Breast epithelium (tissue), 4 donors: ENCODE measurements around the gene TUBA1C. TPM values are rescaled to one million over a fixed set of nuclear protein-coding genes. Genes with fewer than 3 reads are reported as not detected.
"Not testable (repeated sequence)": the region's sequence is repeated elsewhere in the genome, so short reads cannot be mapped to it uniquely, and the experiment has no call there.

Experiments
- DNase-seq, 2 donors: peaks; one replicate each; pipeline ENCODE4 v3.0.0-alpha.2; 2019; ENCODE audit warnings: low spot score in 2 of 2
- H3K27ac ChIP-seq, 2 donors: fragments of 200-600 bp; sonication (generic) in 1 of 2; one replicate each; pipeline ENCODE4 v1.5.1; 2016 to 2019; ENCODE audit warnings: mild to moderate bottlenecking in 1 of 2
- H3K27me3 ChIP-seq, 2 donors: fragments of 200-600 bp; sonication (generic) in 1 of 2; one replicate each; pipeline versions ENCODE4 v1.5.1 to v1.6.0; 2017 to 2019; ENCODE audit warnings: control low read depth in 1 of 2, mild to moderate bottlenecking in 1 of 2
- H3K36me3 ChIP-seq: fragments of 200-600 bp; one replicate; pipeline ENCODE4 v1.5.1; 2019
- H3K4me1 ChIP-seq, 2 donors: fragments of 200-600 bp; sonication (generic); one replicate each; pipeline ENCODE4 v1.5.1; 2016 to 2019; ENCODE audit warnings: control low read depth in 1 of 2
- H3K4me3 ChIP-seq, 3 donors: fragments of 200-600 bp; sonication (generic); 1 replicate in 2 of 3; 2 replicates in 1 of 3; pipeline ENCODE4 v1.5.1; 2016 to 2019; ENCODE audit warnings: mild to moderate bottlenecking in 3 of 3, moderate library complexity in 2 of 3
- H3K9me3 ChIP-seq, 2 donors: fragments of 200-600 bp; sonication (generic) in 1 of 2; one replicate each; pipeline ENCODE4 v1.5.1; 2016 to 2019; ENCODE audit warnings: control low read depth in 1 of 2
- CTCF ChIP-seq, 3 donors: fragments of 450-650 bp; IDR thresholded peaks; one replicate each; pipeline ENCODE4 v1.5.1; 2016 to 2017; ENCODE audit warnings: antibody characterized with exemption in 3 of 3, mild to moderate bottlenecking in 3 of 3, moderate library complexity in 3 of 3
- POLR2A ChIP-seq: fragments of 450-650 bp; IDR thresholded peaks from one replicate; pipeline ENCODE4 v1.6.1; 2016; ENCODE audit warnings: antibody characterized with exemption, mild to moderate bottlenecking, moderate library complexity
- POLR2AphosphoS5 ChIP-seq, 3 donors: sonication (generic); formaldehyde crosslinking; IDR thresholded peaks; one replicate each; pipeline ENCODE4 v1.6.1; 2017; ENCODE audit warnings: antibody characterized with exemption in 3 of 3
- intact Hi-C: fragments of 100-400 bp; cut with DNase I; formaldehyde crosslinking; loops from one replicate; pipeline ENCODE4 v1.15.1; 2023; ENCODE audit warnings: low total_unique reads
- total RNA-seq, 3 donors: library from RNA; depleted of rRNA; stranded (reverse); fragments of >200 nt; gene quantifications; one replicate each; pipeline ENCODE4 v1.1.0, GENCODE V29; 2016

Gene TUBA1C
- total RNA-seq, 3 donors from 2014 or later: 91.9 to 123 (median 97.3) TPM

- H3K4me1 ChIP-seq: no peaks in the 10 kb centered on the region
- no peak overlapping the region for H3K4me3 ChIP-seq
- intact Hi-C loops: no loop called here
- no peak overlapping the region for H3K27ac ChIP-seq
- H3K27me3 ChIP-seq: no peaks in the 10 kb centered on the region
- no peaks in the 10 kb centered on the region for H3K36me3 ChIP-seq
- TF ChIP-seq POLR2A (no peak), POLR2AphosphoS5 (IDR thresholded peaks at IDR 0.05) (no peak), CTCF (IDR thresholded peaks at IDR 0.05) (no peak)
- no peaks in the 10 kb centered on the region for H3K9me3 ChIP-seq
- DNase-seq: no peak
Observed at GRCh38 chr12:49282302-49282701, 17.4 kb downstream of the TUBA1C start.

- H3K4me1 ChIP-seq, H3K27ac ChIP-seq, DNase-seq, H3K27me3 ChIP-seq, H3K36me3 ChIP-seq, H3K4me3 ChIP-seq, intact Hi-C loops, H3K9me3 ChIP-seq: not testable (repeated sequence)
Observed at GRCh38 chr12:49282740-49283375, 18.0 kb downstream of the TUBA1C start.

- no peak overlapping the region for H3K27ac ChIP-seq
- no peaks in the 10 kb centered on the region for H3K27me3 ChIP-seq
- no peaks in the 10 kb centered on the region for H3K4me1 ChIP-seq
- no peaks in the 10 kb centered on the region for H3K9me3 ChIP-seq
- DNase-seq: no peak
- H3K4me3 ChIP-seq: no peak overlapping the region
- TF ChIP-seq POLR2A (no peak), CTCF (IDR thresholded peaks at IDR 0.05) (no peak), POLR2AphosphoS5 (IDR thresholded peaks at IDR 0.05) (no peak)
- no peaks in the 10 kb centered on the region for H3K36me3 ChIP-seq
- intact Hi-C loops: no loop called here
Observed at GRCh38 chr12:49283541-49284429, 18.9 kb downstream of the TUBA1C start.

GRCh38 chr12:49284672-49285071 is 19.8 kb downstream of the TUBA1C start:
- TF ChIP-seq CTCF (IDR thresholded peaks at IDR 0.05) (no peak), POLR2AphosphoS5 (IDR thresholded peaks at IDR 0.05) (no peak), POLR2A (no peak)
- Histone ChIP-seq H3K27ac (no peak overlapping the region), H3K9me3 (no peaks in the 10 kb centered on the region), H3K27me3 (no peaks in the 10 kb centered on the region), H3K36me3 (no peaks in the 10 kb centered on the region), H3K4me1 (no peaks in the 10 kb centered on the region), H3K4me3 (no peak overlapping the region)
- intact Hi-C loops: loop anchor here (5.0 kb wide), 1 partner anchor 462 kb away; no protein-coding TSS in a partner anchor
- no peak for DNase-seq

- Histone ChIP-seq H3K27ac (no peak overlapping the region), H3K9me3 (no peaks in the 10 kb centered on the region), H3K36me3 (no peaks in the 10 kb centered on the region), H3K4me3 (no peak overlapping the region), H3K4me1 (no peaks in the 10 kb centered on the region), H3K27me3 (no peaks in the 10 kb centered on the region)
- intact Hi-C loops: loop anchor here (5.0 kb wide), 1 partner anchor 466 kb away; no protein-coding TSS in a partner anchor
- DNase-seq: no peak
- no peak for TF ChIP-seq CTCF (IDR thresholded peaks at IDR 0.05)
- TF ChIP-seq POLR2AphosphoS5 (IDR thresholded peaks at IDR 0.05): no peak
- no peak for TF ChIP-seq POLR2A
Observed at GRCh38 chr12:49287876-49288275, 23.0 kb downstream of the TUBA1C start.
